ENCODE results near the gene ZNF512.
"Not testable (repeated sequence)": the region's sequence is repeated elsewhere in the genome, so short reads cannot be mapped to it uniquely, and the experiment has no call there.

ZNF512 gene, protein sequence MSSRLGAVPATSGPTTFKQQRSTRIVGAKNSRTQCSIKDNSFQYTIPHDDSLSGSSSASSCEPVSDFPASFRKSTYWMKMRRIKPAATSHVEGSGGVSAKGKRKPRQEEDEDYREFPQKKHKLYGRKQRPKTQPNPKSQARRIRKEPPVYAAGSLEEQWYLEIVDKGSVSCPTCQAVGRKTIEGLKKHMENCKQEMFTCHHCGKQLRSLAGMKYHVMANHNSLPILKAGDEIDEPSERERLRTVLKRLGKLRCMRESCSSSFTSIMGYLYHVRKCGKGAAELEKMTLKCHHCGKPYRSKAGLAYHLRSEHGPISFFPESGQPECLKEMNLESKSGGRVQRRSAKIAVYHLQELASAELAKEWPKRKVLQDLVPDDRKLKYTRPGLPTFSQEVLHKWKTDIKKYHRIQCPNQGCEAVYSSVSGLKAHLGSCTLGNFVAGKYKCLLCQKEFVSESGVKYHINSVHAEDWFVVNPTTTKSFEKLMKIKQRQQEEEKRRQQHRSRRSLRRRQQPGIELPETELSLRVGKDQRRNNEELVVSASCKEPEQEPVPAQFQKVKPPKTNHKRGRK
- 16.3 reads per million, percentile 42 among the genes with 10 or more reads in this experiment for total RNA-seq

DNA sequence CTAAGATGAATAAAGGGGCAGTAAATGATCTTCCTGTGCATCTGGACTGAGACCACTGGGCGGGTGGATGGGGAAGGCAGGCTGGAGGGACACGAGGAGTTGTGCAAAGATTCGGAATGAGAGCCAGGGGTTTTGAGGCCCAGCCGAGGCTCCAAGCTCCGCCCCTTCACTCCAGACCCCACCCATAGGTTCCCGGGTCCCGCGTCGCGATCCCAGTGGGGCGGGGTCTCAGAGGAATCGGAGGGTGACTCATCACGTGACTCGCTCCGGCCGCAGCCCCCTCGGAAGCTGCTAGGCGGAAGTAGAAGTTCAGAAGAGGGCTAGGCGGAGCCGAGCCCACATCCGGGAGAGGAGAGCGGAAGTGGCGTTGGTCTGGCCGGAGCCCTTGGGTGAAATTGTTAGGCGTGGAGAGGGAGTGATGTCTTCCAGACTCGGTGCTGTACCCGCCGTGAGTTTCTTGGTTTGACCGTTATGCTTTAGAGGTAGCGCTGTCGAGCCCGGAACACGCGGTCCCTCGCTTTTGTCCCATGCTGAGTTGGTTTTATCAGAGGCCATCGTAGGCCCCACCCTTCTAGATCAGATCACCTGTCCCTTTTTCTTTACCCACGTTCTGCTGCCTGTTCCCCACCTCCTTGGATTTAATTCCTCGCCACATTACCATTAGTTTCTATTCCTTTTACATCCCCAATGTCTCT is at the start of gene ZNF512:
ZNF512 (plus strand) TSS at position 348 of the 695 bp plus-strand sequence; CDS start at position 419, 71 bp downstream.
- peak; percentile 59 for DNase-seq

DNA sequence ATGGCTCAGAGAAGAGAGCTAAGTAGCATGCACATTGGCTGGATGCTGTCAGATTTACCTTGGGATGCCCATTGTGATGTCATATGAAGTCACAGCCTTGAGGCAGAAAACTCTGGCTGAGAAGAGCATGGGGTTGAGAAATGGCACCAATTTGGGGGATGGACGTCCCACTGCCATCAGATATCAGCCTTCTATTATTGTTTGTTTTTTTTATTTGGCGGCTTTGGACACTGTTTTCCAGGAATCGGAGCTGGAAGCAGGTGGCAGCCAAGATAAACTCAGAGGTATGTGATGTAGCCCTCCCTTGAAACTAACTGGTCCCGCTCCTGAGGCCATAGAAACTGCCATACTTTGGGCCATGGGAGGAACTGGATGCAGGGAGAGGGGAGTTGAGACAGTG is 45.6 kb upstream of the ZNF512 start:
- no peak for DNase-seq

DNA sequence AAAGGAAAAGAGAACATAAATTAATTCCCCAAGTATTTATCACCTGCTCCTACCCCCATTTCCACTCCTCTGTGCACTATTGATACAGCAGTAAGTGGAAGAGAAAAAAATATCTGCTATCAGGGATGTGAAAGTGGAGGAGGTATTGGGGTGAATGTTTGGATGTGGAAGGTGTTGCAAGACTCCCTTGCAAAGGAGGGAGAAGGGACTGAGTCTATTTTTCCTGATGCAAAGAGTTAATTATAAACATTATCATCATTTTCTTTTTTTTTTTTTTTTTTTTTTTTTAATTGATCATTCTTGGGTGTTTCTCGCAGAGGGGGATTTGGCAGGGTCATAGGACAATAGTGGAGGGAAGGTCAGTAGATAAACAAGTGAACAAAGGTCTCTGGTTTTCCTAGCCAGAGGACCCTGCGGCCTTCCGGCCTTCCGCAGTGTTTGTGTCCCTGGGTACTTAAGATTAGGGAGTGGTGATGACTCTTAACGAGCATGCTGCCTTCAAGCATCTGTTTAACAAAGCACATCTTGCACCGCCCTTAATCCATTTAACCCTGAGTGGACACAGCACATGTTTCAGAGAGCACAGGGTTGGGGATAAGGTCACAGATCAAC is 43.9 kb upstream of the ZNF512 start:
- not testable (repeated sequence) for DNase-seq

DNA sequence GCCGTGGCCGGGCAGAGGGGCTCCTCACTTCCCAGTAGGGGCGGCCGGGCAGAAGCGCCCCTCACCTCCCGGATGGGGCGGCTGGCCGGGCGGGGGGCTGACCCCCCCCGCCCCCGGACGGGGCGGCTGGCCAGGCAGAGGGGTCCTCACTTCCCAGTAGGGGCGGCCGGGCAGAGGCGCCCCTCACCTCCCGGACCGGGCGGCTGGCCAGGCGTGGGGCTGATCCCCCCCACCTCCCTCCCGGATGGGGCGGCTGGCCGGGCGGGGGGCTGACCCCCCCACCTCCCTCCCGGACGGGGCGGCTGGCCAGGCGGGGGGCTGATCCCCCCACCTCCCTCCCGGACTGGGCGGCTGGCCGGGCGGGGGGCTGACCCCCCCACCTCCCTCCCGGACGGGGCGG is 43.2 kb upstream of the ZNF512 start:
- DNase-seq = not testable (repeated sequence)

DNA sequence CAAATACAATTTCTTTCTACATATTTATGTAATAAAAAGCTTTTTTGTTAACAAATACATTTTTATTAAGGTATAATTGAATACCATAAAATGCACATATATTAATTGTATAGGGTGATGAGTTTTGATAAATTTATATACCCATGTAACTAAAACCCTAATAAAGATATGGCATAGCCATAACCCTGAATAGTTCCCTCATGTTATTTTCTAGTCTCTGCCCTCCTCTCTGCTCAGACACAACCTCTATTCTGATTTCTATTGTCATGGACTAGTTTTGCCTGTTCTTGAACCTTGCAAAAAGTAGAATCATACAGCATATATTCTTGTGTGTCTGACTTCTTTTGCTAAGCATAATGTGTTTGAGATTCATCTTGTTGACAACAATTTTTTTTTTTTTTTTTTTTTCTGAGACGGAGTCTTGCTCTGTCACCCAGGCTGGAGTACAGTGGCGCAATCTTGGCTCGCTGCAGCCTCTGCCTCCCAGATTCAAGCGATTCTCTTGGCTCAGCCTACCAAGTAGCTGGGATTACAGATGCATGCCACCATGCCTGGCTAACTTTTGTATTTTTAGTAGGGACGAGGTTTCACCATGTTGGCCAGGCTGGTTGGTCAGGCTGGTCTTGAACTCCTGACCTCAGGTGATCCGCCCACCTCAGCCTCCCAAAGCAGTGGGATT is 38.6 kb upstream of the ZNF512 start:
- no peak for DNase-seq

DNA sequence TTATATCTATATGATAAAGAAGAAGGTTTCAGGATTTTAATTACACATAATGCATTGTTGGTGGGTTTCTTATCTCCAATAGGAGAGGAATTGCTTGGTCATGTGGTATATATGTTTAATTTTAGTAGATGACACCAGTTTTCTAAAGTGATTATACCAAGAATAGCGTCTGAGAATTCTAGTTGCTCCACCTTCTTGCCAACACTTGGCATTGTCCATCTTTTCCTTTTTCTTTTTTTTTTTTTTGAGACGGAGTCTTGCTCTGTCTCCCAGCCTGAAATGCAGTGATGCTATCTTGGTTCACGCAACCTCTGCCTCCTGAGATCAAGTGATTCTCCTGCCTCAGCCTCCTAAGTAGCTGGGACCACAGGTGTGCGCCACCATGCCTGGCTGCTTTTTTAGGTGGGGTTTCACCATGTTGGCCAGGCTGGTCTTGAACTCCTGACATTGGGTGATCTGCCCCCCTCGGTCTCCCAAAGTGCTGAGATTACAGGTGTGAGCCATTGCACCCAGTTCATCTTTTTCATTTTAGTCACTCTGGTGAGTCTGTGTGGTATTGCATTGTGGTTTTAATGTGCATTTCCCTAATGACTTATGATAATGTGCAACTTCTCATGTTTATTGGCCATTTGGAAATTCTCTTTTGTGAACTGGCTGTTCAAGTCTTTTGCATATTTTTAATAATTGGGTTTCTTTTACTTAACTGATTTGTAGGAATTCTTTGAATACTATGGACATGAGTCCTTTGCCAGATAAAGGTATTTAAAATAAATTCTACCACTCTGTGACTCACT is 37.3 kb upstream of the ZNF512 start:
- DNase-seq = no peak

DNA sequence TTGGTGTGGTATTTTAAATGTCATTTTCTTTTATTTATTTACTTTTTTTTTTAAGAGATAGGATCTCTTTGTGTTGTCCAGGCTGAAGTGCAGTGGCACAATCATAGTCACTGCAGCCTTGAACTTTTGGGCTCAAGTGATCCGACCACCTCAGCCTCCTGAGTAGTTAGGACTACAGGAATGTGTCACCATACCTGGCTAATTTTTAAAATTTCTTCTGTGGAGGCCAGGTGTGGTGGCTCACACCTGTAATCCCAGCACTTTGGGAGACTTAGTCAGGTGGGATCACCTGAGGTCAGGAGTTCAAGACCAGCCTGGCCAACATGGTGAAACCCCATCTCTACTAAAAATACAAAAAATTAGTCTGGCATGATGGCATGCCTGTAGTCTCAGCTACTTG is 33.5 kb upstream of the ZNF512 start:
- no peak for DNase-seq

DNA sequence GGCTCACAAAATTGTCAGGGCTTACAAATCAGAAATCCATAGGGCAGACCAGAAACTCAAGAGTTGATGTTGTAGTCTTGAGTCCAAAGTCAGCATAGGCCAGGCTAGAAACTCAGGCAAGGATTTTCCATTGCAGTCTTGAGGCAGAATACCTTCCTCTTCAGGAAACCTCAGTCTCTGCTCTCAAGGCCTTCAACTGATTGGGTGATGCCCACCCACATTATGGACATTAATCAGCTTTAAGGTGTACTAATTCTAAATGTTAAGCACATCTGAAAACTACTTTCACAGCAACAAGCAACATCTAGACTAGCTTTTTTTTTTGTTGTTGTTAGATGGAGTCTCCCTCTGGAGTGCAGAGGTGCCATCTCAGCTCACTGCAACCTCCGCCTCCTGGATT is 31.3 kb upstream of the ZNF512 start:
- DNase-seq = no peak

DNA sequence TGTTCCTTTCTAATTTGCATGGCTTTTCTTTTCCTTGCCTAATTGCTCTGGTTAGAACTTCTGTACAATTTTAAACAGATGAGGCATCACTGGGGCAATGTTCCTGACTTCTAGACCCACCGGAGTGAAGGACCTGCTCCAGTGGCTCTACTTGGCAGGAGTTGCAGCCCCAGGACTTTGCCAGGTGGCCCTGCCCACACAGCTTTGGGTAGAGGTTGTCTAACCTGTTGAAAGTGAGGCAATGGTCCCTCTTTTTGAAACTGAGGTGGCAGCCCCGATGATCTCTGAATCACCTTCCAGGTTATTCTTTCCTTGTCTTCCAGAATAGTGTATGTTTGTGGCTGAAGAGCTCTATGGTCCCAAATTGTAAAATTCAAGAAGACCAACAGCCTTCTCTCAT is 29.9 kb upstream of the ZNF512 start:
- DNase-seq = no peak

DNA sequence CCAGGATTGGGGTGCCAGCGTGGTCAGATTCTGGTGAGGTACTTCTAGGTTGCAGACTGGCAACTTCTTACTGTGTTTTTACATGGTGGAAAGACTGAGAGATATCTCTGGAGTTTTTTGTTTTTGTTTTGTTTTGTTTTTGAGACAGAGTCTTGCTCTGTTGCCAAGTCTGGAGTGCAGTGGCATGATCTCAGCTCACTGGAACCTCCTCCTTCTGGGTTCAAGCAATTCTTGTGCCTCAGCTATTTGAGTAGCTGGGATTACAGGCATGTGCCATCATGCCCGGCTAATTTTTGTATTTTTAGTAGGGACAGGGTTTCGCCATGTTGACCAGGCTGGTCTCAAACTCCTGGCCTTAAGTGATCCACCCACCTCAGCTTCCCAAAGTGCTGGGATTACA is 28.4 kb upstream of the ZNF512 start:
- not testable (repeated sequence) for DNase-seq

DNA sequence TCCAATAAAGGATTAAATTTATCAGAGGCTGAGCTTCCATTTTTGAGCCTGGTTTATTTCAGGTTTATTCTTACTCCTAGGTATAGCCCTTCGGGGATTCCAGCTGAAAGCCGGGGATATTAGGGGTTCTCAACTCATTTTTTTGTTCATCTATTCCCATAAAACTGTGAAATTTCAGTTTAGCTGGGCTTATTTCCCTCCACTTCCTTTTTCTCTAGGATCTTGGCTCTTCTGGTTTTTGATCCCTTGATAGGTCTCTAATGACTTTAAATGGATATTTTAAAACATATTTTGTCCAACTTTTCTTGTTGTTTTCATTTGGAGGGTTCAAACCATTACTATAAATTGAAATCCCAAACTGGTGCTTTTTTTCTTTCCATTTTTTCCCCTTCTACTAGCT is 23.6 kb upstream of the ZNF512 start:
- DNase-seq = no peak

DNA sequence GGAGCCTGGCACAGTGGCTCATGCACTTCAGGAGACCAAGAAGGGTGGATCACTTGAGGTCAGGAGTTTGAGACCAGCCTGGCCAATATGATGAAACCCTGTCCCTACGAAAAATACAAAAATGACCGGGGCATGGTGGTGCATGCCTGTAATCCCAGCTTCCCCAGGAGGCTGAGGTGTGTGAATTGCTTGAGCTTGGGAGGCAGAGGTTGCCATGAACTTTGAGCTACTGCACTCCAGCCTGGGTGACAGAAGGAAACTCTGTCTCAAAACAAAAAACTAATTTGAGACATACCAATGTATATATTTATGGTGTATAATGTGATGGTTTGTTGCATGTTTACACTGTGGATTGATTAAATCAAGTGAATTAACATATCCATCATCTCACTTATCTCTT is 21.8 kb upstream of the ZNF512 start:
- DNase-seq = no peak

DNA sequence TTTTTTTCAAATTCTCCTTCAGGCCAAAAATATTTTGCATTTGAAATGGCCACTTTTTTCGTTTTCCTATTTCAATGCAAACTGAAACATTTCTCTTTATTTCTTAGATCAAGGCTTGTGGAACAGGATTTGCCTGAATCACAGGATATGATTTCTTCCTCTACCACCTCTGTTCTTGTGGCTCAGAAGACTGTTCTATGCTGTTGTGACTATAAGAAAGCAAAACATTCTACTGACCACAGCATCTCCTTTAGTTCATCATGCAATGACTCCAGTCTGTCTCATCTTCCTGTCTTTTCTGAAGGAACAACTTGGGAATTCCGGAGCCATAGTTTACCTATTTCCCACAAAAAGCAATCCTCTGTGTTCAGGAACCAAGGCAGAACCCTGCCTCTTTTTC is 16.2 kb upstream of the ZNF512 start:
- no peak for DNase-seq

DNA sequence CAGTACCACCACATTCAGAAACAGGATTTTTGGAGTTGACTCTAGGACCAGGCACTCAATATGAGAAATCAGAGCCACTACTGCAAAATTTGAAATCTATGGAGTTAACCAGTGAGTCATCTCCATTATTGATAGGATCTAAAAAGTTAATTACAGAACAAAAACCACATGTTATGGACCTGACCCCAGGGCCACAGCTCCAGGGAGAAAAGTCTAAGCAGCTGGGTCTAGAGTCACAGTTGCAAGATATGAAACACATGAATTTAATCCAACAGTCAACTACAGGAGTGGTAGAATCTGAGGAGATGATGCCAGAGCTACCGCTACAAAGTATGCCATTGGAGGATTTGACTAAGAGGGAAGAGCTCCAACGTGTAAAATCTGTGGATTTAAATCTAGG is 13.4 kb upstream of the ZNF512 start:
- no peak for DNase-seq

DNA sequence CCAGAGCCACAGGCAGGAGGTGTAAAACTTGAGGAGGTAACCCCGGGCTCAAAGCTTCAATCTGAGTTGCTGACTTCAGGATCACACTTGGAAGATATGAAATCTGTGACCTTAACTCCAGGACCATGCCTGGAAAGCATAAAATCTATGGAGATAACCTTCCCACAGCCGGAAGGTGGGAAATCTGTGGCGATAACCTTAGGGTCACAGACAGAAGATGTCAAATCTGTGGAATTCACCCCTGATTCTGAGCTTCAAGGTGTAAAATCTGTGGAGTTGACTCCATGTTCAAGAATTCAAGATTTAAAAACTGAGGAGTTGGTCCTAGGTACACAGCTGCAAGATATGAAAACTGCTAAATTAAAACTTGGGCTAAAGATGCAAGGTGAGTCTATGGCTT is 11.6 kb upstream of the ZNF512 start:
- DNase-seq = no peak

DNA sequence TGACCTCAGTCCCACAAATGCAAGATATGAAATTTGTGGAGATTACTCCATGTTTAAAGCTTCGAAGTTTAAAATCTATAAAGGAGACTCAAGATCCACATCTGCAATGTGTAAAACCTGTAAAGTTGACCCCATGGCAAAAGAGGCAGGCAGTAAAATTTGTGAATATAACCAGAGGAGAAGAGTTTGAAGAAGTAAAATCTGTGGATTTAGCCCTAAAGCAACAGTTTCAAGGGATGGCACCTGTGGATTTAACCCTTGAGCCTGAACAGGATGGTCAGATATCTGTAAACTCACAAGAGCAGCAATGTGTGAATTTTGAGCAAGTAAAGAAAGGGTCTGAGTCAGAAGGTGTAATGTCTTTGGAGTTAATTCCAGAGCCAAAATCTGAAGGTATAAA is 11.2 kb upstream of the ZNF512 start:
- no peak for DNase-seq

DNA sequence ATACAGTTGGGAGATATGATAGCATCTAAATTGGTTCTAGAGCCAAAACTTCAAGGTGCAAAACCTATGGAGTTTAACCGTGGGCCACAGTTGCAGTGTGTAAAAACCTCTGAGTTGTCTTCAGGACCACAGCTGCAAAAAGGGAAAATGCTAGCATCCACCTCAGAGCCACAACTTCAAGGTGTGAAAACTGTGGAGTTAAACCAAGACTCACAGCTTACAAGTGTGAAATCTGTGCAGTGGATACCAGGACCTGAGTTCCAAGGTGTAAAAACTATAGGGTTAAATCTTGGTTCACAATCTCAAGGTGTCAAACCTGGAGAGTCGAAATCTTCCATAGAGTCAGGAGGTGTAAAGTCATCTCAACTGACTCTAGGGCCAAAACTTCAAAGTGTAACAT is 10.4 kb upstream of the ZNF512 start:
- no peak for DNase-seq

DNA sequence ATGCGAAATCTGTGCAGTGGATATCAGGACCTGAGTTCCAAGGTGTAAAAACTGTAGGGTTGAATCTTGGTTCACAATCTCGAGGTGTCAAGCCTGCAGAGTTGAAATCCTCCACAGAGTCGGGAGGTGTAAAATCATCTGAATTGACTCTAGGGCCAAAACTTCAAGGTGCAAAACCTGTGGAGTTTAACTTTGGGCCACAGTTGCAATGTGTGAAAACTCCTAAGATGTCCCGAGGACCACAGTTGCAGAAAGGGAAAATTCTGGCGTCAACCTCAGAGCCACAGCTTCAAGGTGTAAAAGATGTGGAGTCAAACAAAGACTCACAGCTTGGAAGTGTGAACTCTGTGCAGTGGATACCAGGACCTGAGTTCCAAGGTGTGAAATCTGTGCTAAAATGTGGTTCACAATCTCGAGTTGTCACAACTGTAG is 9.8 kb upstream of the ZNF512 start:
- DNase-seq = no peak

DNA sequence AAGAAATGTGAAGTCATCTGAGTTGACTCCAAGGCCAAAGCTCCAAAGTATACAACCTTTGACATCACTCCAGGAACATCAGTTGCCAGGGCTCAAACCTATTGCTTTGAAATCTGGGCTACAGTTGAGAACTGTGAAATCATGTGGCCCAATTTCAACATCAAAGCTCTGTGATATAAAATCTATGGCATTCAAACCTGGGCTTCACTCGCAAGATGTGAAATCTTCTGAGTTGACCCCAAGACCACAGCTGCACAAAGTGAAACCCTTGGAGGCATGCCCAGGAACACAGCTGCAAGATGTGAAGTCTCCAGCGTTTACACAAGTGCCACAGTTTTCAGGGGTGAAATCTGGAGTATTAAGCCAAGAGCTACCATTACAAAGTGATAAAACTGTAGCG is 9.4 kb upstream of the ZNF512 start:
- DNase-seq = no peak

DNA sequence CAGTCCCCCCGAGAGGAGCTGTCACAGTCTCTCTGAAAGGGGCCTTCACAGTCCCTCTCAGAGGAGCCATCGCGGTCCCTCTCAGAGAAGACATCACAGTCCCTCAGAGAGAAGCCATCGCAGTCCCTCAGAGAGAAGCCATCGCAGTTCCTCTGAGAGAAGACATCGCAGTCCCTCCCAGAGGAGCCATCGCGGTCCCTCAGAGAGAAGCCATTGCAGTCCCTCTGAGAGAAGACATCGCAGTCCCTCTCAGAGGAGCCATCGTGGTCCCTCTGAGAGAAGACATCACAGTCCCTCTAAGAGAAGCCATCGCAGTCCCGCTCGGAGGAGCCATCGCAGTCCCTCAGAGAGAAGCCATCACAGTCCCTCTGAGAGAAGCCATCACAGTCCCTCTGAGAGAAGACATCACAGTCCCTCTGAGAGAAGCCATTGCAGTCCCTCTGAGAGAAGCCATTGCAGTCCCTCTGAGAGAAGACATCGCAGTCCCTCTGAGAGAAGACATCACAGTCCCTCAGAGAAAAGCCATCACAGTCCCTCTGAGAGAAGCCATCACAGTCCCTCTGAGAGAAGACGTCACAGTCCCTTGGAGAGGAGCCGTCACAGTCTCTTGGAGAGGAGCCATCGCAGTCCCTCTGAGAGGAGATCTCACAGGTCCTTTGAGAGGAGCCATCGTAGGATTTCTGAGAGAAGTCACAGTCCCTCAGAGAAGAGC is 1.3 kb upstream of the ZNF512 start:
- no peak for DNase-seq

DNA sequence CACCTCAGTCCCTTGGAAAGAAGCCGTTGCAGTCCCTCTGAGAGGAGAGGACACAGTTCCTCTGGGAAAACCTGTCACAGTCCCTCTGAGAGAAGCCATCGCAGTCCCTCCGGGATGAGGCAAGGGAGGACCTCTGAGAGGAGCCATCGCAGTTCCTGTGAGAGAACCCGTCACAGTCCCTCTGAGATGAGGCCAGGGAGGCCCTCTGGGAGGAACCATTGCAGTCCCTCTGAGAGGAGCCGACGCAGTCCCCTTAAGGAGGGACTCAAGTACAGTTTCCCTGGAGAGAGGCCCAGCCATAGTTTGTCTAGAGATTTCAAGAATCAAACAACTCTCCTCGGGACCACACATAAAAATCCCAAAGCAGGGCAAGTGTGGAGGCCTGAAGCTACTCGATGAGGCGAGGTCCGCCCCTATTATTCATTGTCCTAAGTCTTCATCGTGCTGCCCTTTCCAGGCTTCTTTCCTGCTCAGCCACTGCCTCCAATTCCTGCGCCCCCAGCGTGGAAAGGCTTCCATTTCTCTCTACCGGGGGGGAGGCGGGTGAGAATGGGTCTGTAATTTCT is 630 bp upstream of the ZNF512 start:
- no peak for DNase-seq

All from effector CD4-positive, alpha-beta T cell (primary cell).